GM10847 (cell line): ENCODE results near the gene FN3K.

Experiments used
- POLR2A ChIP-seq: IDR thresholded peaks from 2 replicates; pipeline ENCODE4 v1.6.1; 2011; ENCODE audit not compliant: insufficient read length; ENCODE audit errors: extremely low read depth

Gene FN3K

GRCh38 chr17:82745524-82745923, 10.1 kb downstream of the FN3K start:
- no peak for TF ChIP-seq POLR2A

GRCh38 chr17:82748756-82749155, 13.3 kb downstream of the FN3K start:
- no peak for TF ChIP-seq POLR2A

- no peak for TF ChIP-seq POLR2A
Measured at GRCh38 chr17:82750241-82750908, 15.0 kb downstream of the FN3K start.

GRCh38 chr17:82751171-82751570, 15.8 kb downstream of the FN3K start:
- no peak for TF ChIP-seq POLR2A

GRCh38 chr17:82751571-82752370, 16.4 kb downstream of the FN3K start, which contains the start of gene TBCD:
TBCD (plus strand) TSS chr17:82752065; CDS start chr17:82752194, 129 bp downstream.
- TF ChIP-seq POLR2A, result no peak

GRCh38 chr17:82752371-82753200, 17.2 kb downstream of the FN3K start:
- TF ChIP-seq POLR2A, result no peak

GRCh38 chr17:82753201-82753464, 17.7 kb downstream of the FN3K start:
- TF ChIP-seq POLR2A, result no peak

GRCh38 chr17:82754297-82755208, 19.1 kb downstream of the FN3K start:
- TF ChIP-seq POLR2A, result no peak

GRCh38 chr17:82756166-82756565, 20.8 kb downstream of the FN3K start:
- no peak for TF ChIP-seq POLR2A

GRCh38 chr17:82765371-82765770, 30.0 kb downstream of the FN3K start:
- TF ChIP-seq POLR2A, result no peak

GRCh38 chr17:82767041-82767754, 31.8 kb downstream of the FN3K start:
- TF ChIP-seq POLR2A, result no peak

- no peak for TF ChIP-seq POLR2A
Measured at GRCh38 chr17:82769041-82769440, 33.6 kb downstream of the FN3K start.

GRCh38 chr17:82772026-82772425, 36.6 kb downstream of the FN3K start:
- no peak for TF ChIP-seq POLR2A
